ENCODE data around the gene C20orf96.
"Not testable (repeated sequence)": the region's sequence is repeated elsewhere in the genome, so short reads cannot be mapped to it uniquely, and the experiment has no call there.

C20orf96 gene

GRCh38 chr20:237489-237888 lies 53.1 kb downstream of the C20orf96 start:
- DNase-seq (ENCODE audit: low read depth), result no peak

- no peak for DNase-seq (ENCODE audit: low read depth)
Observed at GRCh38 chr20:235891-236290, 54.7 kb downstream of the C20orf96 start.

GRCh38 chr20:227439-228105 lies 63.0 kb downstream of the C20orf96 start:
- no peak for DNase-seq (ENCODE audit: low read depth)

GRCh38 chr20:226958-227357 lies 63.6 kb downstream of the C20orf96 start, which contains the start of gene DEFB129:
Gene DEFB129 (plus strand): TSS chr20:227258. CDS start chr20:227289, 31 bp downstream.
- no peak for DNase-seq (ENCODE audit: low read depth)

GRCh38 chr20:225879-226278 lies 64.7 kb downstream of the C20orf96 start:
- not testable (repeated sequence) for DNase-seq (ENCODE audit: low read depth)

- DNase-seq (ENCODE audit: low read depth), result no peak
Observed at GRCh38 chr20:221258-221830, 69.2 kb downstream of the C20orf96 start.

All from stimulated activated CD8-positive, alpha-beta memory T cell treated with anti-CD3 and anti-CD28 coated beads, Interleukin-4, amount 100 ng/mL, for 24 hours (primary cell).